Spinal cord (tissue), 10 donors: ENCODE data around the gene TBC1D1. TPM values are rescaled to one million over a fixed set of nuclear protein-coding genes. Genes with fewer than 3 reads are reported as not detected.

Experiments used
- DNase-seq, 6 donors: peaks; one replicate each; pipeline versions ENCODE4 v3.0.0 to v3.0.0-alpha.2; 2013 to 2015; ENCODE audit warnings: low spot score in 6 of 6, low read depth in 4 of 6
- H3K27ac ChIP-seq: one replicate; pipeline ENCODE4 v1.5.1; 2013; ENCODE audit warnings: low read depth, low read length, control low read depth
- H3K27me3 ChIP-seq: one replicate; pipeline ENCODE4 v1.6.1; 2013; ENCODE audit warnings: low read length; ENCODE audit not compliant: control insufficient read depth, insufficient read depth
- H3K36me3 ChIP-seq: one replicate; pipeline ENCODE4 v1.6.1; 2013; ENCODE audit warnings: low read length; ENCODE audit not compliant: control insufficient read depth, insufficient read depth
- H3K4me1 ChIP-seq: one replicate; pipeline ENCODE4 v1.6.1; 2013; ENCODE audit warnings: low read length; ENCODE audit not compliant: control insufficient read depth, insufficient read depth
- H3K4me3 ChIP-seq: one replicate; pipeline ENCODE4 v1.5.1; 2013; ENCODE audit warnings: low read depth, low read length, control low read depth
- H3K9me3 ChIP-seq: one replicate; pipeline ENCODE4 v1.6.1; 2013; ENCODE audit warnings: low read length; ENCODE audit not compliant: control insufficient read depth, insufficient read depth
- WGBS: methylation state at CpG from one replicate; pipeline ENCODE4 v1.1.5; 2013; ENCODE audit warnings: missing lambda C conversion rate; ENCODE audit not compliant: insufficient coverage; 5-methylcytosine and 5-hydroxymethylcytosine counted together
- polyA plus RNA-seq, 2 donors: library from polyadenylated mRNA; unstranded; fragments of 120-200 nt; gene quantifications; one replicate each; pipeline ENCODE4 v1.2.1, GENCODE V29; 2013; ENCODE audit not compliant: insufficient read length in 2 of 2
- total RNA-seq, 2 donors: library from RNA; depleted of rRNA in 1 of 2; stranded (reverse); fragments of 120-200 nt in 1 of 2; fragments of >200 nt in 1 of 2; gene quantifications; one replicate each; pipeline versions ENCODE4 v1.2.3 to v1.2.4, GENCODE V29; 2013 to 2014
- donor health status: healthy.

TBC1D1 gene
- total and polyA plus RNA-seq, 4 donors, result 49.0 to 59.0 (median 53.9) TPM

DNA sequence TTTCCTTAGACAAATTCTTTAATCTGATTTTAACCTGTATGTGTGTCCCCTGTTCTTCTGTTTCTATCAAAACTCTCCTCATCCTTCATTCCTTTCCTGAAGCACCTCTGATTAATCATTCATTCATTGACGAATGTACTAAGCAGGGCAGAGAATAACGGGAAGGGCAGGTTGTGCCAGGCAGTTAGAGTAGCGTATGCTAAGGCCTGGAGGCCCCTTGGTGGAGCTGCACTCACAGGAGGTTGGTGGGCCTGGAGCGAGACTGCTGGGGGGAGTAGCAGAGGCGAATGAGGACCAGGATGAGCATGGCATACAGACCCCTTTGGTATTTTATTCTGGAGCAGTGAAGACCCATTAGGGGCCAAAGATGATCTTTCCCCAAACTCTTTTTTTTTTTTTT, 91.9 kb downstream of the TBC1D1 start:
- DNase-seq, result no peak
- no peak overlapping the region for H3K4me3 ChIP-seq
- H3K4me1 ChIP-seq, result peaks cover 15% of the 10 kb centered on the region
- no peak overlapping the region for H3K27ac ChIP-seq
- 92% methylated on average over 3 of the region's 5 CpGs for WGBS
- H3K27me3 ChIP-seq, result no peaks in the 10 kb centered on the region
- no peaks in the 10 kb centered on the region for H3K9me3 ChIP-seq
- no peaks in the 10 kb centered on the region for H3K36me3 ChIP-seq

DNA sequence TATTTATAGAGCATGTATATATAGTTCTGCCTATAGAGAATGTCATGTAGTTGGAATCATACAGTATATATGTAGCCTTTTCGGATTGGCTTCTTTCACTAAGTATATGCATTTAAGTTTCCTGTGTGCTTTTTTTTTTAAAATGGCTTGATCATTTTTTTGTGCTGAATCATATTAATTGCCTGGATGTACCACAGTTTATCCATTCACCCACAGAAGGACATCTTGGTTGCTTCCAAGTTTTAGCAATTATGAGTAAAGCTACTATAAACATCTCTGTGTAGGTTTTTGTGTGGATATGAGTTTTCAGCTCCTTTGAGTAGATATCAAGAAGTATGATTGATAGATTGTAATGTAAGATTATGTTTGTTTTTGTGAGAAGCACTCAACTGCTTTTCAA, 93.1 kb downstream of the TBC1D1 start:
- Histone ChIP-seq H3K36me3 (no peaks in the 10 kb centered on the region), H3K27ac (no peak overlapping the region), H3K9me3 (no peaks in the 10 kb centered on the region), H3K4me3 (no peak overlapping the region), H3K4me1 (peaks cover 6% of the 10 kb centered on the region), H3K27me3 (no peaks in the 10 kb centered on the region)
- no peak for DNase-seq
- no CpG with 5 or more reads among the region's 1 CpG for WGBS

DNA sequence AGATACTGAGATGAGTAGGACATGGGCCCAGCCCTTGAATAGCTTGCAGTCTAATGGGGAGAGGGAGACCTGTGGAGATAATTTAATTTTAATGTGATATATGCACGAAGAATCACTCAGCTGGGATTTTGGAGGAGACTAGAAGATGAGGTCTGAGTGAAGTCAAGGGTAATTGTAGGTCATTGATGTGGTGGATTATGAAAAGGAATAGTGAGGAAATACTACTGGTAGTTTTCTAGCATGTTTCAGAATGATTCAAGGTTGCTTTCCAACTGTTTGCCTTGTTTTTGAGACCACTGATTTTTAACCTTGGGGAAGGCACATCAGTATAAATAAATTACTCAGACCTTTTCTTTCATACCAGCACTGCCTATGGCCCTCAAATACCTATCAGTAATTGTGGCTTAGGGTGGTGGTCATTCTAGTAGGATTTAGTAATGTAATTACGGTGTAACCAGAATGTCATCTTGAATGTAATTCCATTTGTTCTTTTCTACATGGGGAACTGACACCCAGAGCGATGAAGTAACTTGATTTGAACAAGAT, 94.9 kb downstream of the TBC1D1 start:
- peaks cover 8% of the 10 kb centered on the region for H3K4me1 ChIP-seq

DNA sequence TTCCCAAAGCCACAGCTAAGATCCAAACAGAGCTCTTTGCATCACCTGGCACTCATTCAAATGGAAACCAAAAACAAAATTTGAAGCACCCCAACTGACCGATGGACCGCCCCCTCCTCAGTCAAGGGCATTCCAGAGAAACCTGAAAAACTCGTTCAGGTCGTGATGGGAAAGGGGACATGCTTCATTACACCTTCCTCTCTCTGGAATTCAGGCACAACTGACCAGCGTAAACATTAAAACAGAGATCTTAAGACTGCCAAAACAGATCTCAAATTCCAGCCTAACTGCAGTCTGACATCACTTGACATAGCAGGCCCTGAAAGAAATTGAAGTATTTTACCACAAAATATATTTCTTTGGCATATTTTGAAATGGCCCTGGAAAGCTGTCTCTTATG, 97.8 kb downstream of the TBC1D1 start:
- WGBS, result 51% methylated on average over 4 of the region's 5 CpGs
- no peak for DNase-seq
- peaks cover 7% of the 10 kb centered on the region for H3K4me1 ChIP-seq
- H3K4me3 ChIP-seq, result no peak overlapping the region
- no peak overlapping the region for H3K27ac ChIP-seq
- no peaks in the 10 kb centered on the region for H3K27me3 ChIP-seq
- H3K9me3 ChIP-seq, result no peaks in the 10 kb centered on the region
- H3K36me3 ChIP-seq, result no peaks in the 10 kb centered on the region

More for the DNA sequence above, 94.9 kb downstream of the TBC1D1 start:
- H3K27me3 ChIP-seq, result no peaks in the 10 kb centered on the region
- 50% methylated on average over 1 of the region's 3 CpGs for whole genome bisulfite sequencing
- H3K4me3 ChIP-seq, result no peak overlapping the region
- H3K27ac ChIP-seq, result no peak overlapping the region
- H3K9me3 ChIP-seq, result no peaks in the 10 kb centered on the region
- DNase-seq, result no peak
- no peaks in the 10 kb centered on the region for H3K36me3 ChIP-seq

GRCh38 chr4:37989398-37990260, 98.7 kb downstream of the TBC1D1 start:
- Histone ChIP-seq H3K27me3 (no peaks in the 10 kb centered on the region), H3K36me3 (no peaks in the 10 kb centered on the region), H3K9me3 (no peaks in the 10 kb centered on the region), H3K4me1 (peaks cover 11% of the 10 kb centered on the region), H3K27ac (peak overlapping the region; percentile 53), H3K4me3 (no peak overlapping the region)
- DNase-seq, result no peak
- 56% methylated on average over 2 of the region's 8 CpGs for WGBS

DNA sequence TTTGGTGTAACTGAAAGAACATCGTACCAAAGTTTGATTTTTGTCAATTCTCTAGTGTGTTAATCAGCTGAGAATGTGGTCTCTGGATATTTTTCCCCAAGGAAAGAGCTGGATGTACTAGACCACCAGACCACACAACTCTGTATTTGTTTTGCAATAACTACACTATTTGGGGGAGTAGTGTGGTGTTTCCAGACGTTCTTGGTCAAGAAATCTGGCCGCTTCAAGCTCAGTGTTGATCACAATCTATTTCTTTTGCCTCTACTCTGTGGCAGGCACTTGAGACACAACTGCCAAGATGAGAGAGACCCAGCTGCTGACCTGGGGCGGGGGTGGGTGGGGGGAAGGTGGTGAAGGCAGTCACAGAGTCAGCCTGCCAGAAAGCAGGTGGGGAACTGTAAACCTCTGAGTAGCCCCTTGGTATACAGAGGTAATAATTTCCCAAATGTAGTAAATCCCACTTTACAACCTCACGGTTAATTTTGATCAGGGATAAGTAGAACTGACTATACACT, 99.9 kb downstream of the TBC1D1 start:
- no peak for DNase-seq
- no CpG with 5 or more reads among the region's 5 CpGs for WGBS
- Histone ChIP-seq H3K27me3 (no peaks in the 10 kb centered on the region), H3K27ac (no peak overlapping the region), H3K36me3 (no peaks in the 10 kb centered on the region), H3K4me1 (peaks cover 12% of the 10 kb centered on the region), H3K4me3 (no peak overlapping the region), H3K9me3 (no peaks in the 10 kb centered on the region)

GRCh38 chr4:37991623-37992410, 100.9 kb downstream of the TBC1D1 start:
- DNase-seq, result no peak
- 96% methylated on average over 7 of the region's 8 CpGs for WGBS
- Histone ChIP-seq H3K36me3 (no peaks in the 10 kb centered on the region), H3K4me3 (no peak overlapping the region), H3K4me1 (peaks cover 15% of the 10 kb centered on the region), H3K27ac (no peak overlapping the region), H3K9me3 (no peaks in the 10 kb centered on the region), H3K27me3 (no peaks in the 10 kb centered on the region)

DNA sequence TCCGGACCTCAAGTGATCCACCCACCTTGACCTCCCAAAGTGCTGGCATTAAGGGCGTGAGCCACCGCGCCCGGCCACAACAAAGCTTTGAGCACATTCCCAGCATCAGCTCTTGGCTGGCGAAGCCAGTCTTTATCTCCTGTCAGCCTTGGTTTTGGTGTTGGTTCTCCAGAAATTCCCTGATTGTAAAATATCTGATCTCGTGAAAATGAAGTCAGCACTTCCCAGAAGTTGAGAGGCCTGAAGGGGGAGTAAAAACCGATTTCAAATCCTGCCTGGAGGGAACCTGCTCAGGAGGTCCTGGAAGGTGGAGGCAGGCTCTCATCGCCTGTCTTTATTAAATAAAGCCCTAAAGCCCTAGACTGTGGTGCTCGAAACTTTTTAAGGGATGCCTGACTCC, 102.9 kb downstream of the TBC1D1 start:
- H3K27ac ChIP-seq, result no peak overlapping the region
- 70% methylated on average over 6 of the region's 10 CpGs for WGBS
- H3K36me3 ChIP-seq, result no peaks in the 10 kb centered on the region
- H3K4me3 ChIP-seq, result no peak overlapping the region
- H3K27me3 ChIP-seq, result no peaks in the 10 kb centered on the region
- no peaks in the 10 kb centered on the region for H3K9me3 ChIP-seq
- H3K4me1 ChIP-seq, result peaks cover 15% of the 10 kb centered on the region
- no peak for DNase-seq

GRCh38 chr4:37994569-37994968, 103.7 kb downstream of the TBC1D1 start:
- H3K9me3 ChIP-seq, result no peaks in the 10 kb centered on the region
- peaks cover 12% of the 10 kb centered on the region for H3K4me1 ChIP-seq
- peak overlapping the region; percentile 54 for H3K27ac ChIP-seq
- peak in 1 of 6 donors; percentile 49 for DNase-seq
- H3K27me3 ChIP-seq, result no peaks in the 10 kb centered on the region
- no peak overlapping the region for H3K4me3 ChIP-seq
- 38% methylated on average over 1 of the region's 3 CpGs for WGBS
- no peaks in the 10 kb centered on the region for H3K36me3 ChIP-seq
